Measurements from ENCODE around the gene TMPRSS11D.

DNA sequence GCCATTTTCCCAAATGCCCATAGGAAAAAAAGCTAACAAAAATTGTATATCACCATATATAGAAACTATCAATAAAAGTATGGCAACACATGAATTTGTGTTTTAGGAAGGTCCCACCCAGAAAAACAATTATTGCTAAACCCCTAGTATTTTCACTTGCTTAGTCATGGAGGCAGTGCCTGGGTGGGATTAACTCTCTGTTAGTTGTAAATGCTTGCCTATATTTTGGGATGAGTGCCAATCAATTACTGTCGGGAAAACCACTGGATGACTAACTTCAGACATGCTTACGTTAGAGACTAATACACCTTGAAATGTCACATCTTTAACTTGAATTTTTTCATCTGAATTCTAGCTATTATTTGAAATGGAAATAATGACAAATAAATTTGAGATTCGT, 45.6 kb upstream of the TMPRSS11D start:
- TF ChIP-seq, protein P1, sequence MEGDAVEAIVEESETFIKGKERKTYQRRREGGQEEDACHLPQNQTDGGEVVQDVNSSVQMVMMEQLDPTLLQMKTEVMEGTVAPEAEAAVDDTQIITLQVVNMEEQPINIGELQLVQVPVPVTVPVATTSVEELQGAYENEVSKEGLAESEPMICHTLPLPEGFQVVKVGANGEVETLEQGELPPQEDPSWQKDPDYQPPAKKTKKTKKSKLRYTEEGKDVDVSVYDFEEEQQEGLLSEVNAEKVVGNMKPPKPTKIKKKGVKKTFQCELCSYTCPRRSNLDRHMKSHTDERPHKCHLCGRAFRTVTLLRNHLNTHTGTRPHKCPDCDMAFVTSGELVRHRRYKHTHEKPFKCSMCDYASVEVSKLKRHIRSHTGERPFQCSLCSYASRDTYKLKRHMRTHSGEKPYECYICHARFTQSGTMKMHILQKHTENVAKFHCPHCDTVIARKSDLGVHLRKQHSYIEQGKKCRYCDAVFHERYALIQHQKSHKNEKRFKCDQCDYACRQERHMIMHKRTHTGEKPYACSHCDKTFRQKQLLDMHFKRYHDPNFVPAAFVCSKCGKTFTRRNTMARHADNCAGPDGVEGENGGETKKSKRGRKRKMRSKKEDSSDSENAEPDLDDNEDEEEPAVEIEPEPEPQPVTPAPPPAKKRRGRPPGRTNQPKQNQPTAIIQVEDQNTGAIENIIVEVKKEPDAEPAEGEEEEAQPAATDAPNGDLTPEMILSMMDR (IDR thresholded peaks at IDR 0.05), result no peak
- TF ChIP-seq POLR2A (IDR thresholded peaks at IDR 0.05; ENCODE audit: low read length) (no peak), RCOR1 (IDR thresholded peaks at IDR 0.05; ENCODE audit: low read depth, low read length) (no peak), EP300 (IDR thresholded peaks at IDR 0.05) (no peak)
